GM10266 (cell line): Measurements from ENCODE around the gene CHD9.

Experiments
- DNase-seq: peaks from one replicate; pipeline ENCODE4 v3.0.0; 2012; ENCODE audit errors: extremely low spot score
- CTCF ChIP-seq: IDR thresholded peaks from 2 replicates; pipeline ENCODE4 v1.5.1; 2012; ENCODE audit warnings: mild to moderate bottlenecking, low read depth; ENCODE audit not compliant: control insufficient read depth, insufficient read depth; ENCODE audit errors: missing control alignments

The CHD9 gene

GRCh38 chr16:53209877-53210276 lies 155.1 kb downstream of the CHD9 start:
- no peak for DNase-seq
- no peak for TF ChIP-seq CTCF

- no peak for TF ChIP-seq CTCF
- DNase-seq = no peak
Measured at GRCh38 chr16:53211253-53211652, 156.5 kb downstream of the CHD9 start.

- no peak for DNase-seq
- no peak for TF ChIP-seq CTCF
Measured at GRCh38 chr16:53212893-53213223, 158.1 kb downstream of the CHD9 start.

- DNase-seq = no peak
- no peak for TF ChIP-seq CTCF
Measured at GRCh38 chr16:53213542-53213941, 158.8 kb downstream of the CHD9 start.

GRCh38 chr16:53216798-53217197 lies 162.0 kb downstream of the CHD9 start:
- DNase-seq = no peak
- TF ChIP-seq CTCF = no peak

GRCh38 chr16:53219371-53219770 lies 164.6 kb downstream of the CHD9 start:
- no peak for DNase-seq

More at GRCh38 chr16:53219371-53219770, 164.6 kb downstream of the CHD9 start:
- TF ChIP-seq CTCF = no peak
